ENCODE data around the gene SECISBP2.
"Not testable (repeated sequence)": the region's sequence is repeated elsewhere in the genome, so short reads cannot be mapped to it uniquely, and the experiment has no call there.

The SECISBP2 gene

DNA sequence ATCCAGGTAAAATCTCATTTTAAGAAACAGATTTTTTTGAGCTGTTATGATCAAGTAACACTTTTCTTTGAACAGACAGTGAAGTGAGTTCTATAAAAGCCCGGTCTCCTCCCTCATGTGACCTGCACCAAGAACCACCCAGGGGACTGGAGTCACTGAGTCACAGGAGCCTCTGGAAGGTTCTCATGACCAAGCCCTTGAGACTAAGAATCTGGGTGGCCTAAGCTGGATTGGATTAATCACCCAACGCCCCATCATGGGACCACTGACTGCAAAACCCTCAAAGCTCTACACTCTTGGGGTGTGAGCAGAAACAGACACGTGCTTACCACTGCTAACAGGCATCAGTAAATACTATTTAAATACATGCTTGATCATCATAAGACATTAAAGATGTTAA, 48.4 kb downstream of the SECISBP2 start:
- peak; percentile 67 to 79 for ATAC-seq

DNA sequence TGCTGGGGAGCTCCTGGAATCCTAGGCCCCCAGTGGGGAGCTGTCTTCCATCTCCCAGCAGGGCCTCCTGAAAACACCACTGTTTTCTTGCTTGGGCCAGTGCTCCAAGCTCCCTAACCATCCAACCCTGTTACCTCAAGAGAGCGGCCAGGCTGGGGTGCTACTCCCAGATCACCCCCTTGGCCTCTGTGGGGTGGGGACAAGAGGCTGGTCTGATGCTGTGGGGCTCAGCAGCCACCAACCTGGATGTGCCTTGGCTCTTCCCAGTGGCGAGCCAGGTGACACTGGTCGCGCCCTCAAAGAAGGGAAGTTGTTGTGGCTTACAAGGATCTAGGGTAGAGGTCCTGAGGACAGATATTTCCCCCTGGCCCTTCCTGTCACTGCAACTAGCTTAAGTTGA, 49.0 kb downstream of the SECISBP2 start:
- no peak for ATAC-seq

DNA sequence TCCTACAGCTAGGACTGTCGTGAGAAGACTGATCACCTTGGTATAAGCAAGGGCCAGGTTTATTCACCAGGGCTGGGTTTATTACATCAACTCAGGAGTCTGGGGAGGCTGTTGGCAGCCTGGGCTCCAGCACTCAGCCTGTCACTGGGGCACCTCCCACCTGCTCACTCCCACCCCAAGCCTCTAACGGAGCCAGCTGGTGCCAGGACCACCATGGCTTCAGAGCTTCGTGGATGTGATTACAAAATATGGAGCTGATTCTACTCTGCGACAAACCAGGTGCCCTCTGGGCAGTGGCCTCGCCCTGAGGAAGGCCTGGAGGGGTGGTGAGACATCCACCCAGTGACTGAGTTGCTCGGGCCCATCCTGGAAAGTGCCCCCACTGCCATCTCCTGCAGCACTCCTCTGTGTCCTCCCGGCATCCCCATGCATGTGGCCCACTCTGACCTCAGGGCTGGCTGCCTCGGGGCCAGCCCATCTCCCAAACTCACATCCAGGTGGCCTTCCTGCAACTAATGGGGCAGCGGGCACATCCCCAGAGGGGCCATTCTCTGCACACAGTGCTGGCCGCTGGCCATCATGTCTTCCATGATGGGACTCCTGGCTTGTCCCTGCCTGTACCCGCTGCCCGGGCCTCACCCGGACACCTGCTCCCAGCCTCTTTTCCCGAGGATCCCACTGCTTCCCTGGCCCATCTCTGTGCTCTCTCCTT, 49.6 kb downstream of the SECISBP2 start:
- ATAC-seq = no peak

DNA sequence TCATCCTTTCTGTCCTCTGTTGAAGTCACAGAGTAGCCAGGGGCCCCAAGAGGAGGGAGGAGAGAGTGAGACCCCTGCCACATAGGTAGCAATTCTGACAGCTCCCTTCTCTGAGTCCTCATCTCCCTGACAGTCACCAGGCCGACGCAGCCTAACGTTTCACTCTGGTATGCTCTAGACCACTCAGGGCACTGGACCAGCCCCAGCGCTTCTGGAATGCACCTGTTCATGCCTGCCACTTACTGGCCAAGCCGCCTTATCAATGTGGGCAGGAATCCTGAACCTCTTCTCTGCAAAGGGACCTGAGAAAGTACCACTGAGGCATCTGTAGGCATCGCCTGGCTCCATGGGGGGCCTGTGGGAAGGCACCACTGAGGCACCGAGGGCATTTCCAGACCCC, 50.2 kb downstream of the SECISBP2 start:
- no peak for ATAC-seq

DNA sequence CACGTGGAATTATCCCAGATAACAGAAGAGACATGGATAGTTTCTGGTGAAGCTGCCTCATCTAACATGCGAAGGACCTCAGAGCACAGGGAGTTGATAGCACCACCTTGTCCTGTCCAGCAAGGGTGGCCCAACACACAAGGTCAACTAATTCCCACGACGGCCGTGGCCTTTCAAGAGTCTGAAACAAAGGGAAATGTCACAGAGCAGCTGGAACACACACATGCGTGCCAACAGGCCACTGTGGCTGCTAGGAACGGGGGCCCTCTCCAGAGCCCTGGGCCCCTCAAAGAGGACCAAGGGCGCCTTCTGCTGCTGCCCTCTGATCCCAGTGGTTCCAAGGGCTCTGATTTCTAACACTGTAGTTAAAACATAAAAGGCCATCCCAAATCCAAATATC, 50.7 kb downstream of the SECISBP2 start:
- ATAC-seq = no peak

DNA sequence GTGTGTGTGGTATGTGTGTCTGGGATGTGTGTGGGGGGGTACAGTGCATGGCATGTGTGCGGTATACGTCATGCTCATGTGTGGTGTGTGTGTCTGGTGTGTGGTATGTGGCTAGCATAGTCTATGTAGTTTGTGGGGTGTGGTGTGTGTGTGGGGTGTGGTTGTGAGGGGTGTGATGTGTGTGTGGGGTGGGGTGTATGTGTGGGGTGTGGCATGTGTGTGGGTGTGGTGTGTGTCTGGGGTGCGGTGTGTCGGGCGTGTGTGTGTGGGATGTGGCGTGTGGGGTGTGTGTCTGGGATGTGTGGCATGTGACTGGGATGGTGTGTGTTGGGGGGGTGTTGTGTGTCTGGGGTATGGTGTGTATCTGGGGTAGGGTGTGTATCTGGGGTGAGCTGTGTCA, 52.3 kb downstream of the SECISBP2 start:
- no peak for ATAC-seq

DNA sequence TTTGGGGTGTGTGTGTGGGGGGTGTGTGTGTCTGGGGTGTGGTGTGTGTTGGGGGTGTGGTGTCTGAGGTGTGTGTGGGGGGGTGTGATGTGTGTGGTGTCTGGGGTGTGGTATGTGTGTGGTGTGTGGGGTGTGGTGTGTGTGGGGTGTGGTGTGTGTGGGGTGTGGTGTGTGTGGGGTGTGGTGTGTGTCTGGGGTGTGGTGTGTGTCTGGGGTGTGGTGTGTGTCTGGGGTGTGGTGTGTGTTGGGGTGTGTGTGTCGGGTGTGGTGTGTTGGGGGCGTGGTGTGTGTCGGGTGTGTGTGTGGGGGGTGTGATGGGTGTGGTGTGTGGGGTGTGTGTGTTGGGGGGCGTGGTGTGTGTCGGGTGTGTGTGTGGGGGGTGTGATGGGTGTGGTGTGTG, 53.5 kb downstream of the SECISBP2 start:
- not testable (repeated sequence) for ATAC-seq

DNA sequence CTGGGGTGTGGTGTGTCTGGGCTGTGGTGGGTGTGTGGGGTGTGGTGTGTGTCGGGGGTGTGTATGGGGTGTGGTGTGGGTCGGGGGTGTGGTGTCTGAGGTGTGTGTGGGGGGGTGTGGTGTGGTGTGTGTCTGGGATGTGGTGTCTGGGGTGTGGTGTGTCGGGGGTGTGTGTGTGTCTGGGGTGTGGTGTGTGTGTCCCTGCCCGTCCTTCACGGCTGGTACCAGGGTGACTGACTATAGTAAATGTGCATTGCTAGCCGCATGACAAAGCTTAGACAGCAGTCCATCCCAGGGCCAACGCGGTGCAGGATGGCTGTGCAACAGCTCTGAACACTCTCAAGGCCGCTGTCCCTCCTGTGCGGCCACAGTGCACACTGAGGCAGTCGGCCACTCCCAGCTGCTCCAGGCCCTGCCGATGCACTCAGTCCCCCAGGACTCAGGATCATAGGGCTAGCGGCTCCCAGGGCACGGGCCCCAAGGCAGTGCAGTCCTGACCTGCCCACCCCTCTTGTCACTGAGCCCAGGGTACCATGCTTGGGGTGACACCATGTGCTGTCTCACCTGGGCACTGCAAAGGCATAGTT, 54.0 kb downstream of the SECISBP2 start:
- ATAC-seq = peak; percentile 17 to 27

DNA sequence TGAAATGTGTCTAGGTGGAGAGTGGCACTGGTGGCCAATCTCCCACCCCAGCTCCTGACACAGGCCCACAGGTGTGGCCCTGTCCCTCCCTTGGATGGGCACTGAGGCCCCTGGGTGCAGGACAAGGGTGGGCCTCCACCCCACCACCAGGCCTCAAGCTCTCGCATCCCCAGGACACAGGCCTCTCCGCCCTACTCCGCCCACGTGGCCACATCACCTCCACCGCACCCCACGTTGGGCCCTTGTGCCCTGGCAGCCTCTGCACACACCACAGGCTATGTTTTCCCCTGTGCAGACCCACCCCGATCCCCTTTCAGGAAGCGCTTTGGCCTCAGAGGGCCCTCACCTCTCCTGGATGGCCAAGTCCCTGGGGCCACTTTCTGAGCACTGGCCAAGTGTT, 54.7 kb downstream of the SECISBP2 start:
- peak in 1 of 2 donors; percentile 20 for ATAC-seq

DNA sequence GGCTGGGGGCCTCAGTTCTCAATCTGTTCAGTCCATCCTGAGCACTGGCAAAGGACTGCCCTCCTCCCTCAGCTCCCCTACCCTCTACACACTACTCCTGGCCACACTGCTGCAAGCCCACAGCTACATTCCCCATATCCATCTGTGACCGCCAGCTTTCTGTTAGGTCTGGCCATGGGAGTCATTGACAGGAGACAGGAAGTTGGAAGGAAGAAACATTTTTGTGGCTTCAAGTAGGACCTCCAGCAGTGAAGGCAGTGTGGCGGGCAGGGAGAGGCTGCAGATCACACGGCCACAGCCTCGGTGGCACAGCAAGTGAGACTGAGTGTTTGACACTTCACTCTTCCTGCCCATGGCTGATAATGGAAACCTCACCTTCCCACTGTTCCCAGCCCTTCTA, 55.9 kb downstream of the SECISBP2 start:
- no peak for ATAC-seq

DNA sequence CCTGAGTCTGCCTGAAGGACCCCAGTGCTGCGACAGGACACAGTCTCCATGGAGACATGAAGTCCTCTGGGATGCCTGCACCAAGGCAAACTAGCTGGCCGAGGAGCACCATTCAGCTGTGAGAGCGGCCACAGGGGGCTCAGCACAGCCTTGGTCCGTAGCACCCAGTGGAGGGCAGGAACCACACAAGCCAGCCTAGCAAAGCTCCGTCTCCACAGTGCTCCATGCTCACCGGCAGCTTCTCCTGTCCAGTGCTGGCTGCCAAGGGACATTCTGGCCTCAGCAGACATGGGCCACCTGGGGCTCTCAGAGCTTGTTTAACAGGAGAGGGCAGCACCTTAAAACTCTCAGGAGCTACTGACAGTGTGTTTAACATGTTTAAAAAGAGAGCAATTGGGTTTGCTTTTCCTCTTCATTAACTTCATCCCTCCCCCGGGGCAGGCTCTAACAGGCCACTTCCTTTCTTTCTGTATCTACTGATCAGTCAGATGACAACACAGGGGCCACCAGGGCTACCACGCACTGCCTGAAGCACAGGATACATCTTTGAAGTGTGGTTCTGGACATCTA, 57.0 kb downstream of the SECISBP2 start:
- peak in 1 of 2 donors; percentile 50 for ATAC-seq

DNA sequence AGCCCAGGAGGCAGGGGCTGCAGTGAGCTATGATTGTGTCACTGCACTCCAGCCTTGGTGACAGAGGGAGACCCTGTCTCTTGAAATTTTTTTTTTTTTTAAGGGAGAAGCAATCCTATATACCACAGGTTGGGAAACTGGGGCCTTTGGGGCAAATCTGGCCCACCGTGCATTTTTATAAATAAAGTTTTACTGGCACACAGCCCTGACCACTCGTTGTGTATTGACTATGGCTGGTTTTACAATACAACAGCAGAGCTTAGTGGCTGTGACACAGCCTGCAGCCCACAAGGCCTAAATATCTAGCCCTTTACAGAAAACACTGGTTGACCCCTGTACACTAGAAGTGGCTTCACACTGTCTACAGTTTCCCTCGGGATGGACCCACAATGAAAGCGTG, 58.0 kb downstream of the SECISBP2 start:
- no peak for ATAC-seq

DNA sequence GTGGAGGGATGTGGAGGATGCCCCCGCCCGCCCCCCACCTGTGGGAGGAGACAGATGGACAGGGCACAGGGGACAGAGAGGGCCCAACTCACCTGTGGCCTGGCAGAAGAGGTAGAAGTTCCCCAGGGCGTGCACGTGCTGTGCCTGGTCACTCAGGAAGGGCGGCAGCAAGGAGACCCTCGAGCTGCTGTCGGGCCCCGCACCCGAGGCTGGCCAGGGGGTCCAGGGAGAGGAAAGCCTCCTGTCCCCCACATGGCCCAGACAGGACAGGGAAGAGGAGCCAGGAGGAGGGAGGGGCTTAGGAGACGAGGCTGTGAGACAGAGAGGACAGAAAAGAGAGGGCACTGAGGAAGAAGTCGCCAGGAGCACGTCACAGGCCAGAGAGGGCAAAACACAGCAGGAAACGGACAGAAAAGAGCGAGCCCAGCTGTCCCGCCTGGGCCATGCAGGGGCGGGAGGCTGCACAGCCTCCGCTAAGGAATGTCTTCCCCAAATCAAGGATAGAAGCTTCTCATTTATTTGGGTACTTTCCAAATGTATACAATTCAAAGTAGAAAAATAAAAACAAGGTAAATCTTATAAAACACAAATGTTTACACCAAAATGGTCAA, 58.5 kb downstream of the SECISBP2 start:
- no peak for ATAC-seq

DNA sequence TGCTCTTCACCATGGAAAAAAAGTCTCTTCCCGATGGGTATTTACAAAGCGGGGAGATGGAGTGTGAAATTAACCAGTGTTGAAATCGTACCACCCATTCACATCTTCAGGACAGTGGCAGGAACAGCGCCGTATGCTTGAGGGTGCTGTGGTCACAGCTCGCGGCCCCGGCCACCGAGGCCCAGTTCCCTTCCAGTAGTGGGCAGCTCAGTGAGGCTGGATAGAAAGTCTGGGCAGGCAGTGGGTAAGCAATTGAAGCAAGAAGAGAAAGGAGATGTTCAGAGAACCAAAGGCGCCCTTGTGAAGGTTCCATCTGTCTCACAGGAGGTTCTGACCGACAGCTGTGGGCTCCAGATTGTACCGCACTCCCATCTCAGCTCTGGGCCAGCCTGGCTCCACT, 59.1 kb downstream of the SECISBP2 start:
- no peak for ATAC-seq

DNA sequence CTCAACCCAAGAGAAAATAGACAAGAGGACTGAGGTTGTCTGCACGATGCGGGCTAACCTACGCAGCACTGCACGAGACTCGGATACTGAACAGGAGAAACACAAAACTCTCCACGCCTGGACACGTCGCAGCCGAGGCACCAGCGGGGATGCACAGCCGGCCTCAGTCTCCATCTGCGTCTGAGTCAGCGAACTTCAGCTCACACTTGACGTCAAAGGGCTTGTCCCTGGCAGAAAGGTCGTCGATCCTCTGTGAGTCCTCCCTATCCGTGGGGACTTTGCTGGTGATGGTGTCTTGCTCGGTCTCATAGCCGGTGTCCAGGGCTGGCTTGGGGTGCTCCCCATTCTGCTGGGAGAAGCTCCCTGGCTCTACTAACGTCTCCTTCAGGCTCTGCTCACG, 60.2 kb downstream of the SECISBP2 start:
- no peak for ATAC-seq

DNA sequence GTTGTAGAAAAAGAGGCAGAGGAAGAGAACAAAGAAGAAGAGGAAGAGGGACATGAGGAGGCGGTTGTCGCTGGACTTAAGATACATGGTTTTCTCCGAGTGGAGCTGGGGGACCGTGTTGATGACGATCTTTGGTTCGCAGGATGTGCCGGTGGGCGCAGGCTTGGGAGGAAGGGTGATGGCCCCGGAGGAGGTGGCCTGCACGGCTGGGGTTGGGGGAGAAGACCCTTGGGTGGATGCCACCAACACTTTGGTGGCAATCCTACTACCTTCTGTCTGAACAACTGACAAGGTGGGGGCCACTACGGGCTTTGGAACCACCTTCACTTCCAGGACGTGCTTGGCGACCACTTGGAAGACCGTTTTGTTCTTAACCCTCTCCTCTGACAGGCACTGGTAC, 60.7 kb downstream of the SECISBP2 start:
- no peak for ATAC-seq

DNA sequence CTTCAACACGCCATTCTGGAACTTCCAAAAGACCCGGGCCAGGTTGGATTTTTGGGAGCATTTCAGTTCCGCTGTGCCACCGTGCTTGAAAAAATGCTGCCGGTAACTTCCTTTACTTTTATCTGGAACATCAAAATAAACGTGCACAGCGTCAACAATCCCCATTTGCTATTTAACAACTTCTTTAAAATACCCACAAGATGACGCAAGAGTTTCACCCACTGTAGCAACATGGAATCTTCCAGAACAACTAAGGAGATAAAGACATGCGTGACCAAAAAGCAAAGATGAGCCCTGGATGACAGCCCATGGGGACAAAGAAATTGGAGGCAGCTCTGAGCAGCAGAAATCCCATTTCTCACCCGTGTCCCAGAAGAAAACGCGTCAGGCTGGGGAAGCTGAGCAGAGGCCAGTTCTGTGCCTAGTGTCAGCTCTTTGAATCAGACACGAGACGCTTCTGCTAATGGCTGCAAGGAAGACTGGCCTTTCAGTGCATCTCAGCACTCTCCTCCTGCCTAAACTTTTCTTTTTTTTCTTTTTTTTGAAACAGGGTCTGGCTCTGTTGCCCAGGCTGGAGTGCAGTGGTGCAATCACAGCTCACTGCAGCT, 61.3 kb downstream of the SECISBP2 start:
- ATAC-seq = no peak

DNA sequence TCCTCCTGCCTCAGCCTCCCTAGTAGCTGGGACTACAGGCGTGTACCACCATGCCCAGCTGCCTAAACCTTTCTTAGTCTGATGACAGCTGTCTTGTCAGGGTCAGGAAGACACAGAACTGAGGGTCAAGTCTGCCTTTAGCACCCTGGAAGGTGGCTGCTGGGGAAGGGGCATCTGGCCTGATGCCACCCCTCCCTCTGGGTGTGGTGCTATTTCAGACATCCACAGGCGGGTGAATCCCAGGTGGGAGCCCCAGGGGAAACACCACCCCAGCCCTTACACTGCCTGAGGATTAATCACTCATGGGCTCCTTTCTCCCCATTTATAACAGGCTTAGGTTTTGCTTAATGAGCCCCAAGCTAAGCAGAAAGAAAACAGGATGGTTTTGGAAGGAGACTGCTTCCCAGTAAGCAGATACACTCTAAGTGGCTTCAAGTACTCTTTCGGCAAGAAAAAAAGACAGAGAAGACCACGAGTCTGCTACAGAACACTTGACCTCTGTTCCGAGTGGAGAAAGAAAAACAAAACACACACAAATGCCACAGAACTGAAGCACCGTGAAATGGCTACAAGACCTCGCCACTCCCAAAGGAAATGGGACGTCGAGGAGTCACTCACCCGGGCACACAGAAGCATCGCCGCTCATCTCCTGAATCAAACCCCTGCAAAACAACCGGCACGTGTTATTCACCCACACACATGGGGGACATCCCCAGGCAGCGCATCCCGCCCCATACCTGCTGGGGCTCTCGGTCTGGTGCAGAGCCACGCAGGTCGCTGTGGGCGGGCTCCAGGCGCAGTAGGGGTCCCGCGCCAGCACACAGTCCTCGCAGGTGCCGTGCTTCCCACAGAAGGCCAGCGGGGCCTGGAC, 62.4 kb downstream of the SECISBP2 start:
- no peak for ATAC-seq

DNA sequence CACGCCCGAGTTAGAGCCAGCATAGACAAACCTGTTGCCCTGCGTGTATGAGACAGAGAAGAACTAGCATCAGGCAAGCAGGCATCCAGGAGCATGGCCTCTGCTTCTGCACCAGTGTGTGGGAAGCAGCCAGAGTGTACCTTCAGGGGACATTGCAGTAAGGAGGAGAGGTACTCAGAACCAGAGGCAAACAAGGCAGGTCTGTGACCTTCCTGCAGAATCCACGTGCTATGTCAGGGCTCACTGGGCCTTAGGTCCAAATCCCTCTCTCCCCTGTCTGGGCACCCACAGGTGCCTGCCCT, 63.0 kb downstream of the SECISBP2 start:
- ATAC-seq = no peak

DNA sequence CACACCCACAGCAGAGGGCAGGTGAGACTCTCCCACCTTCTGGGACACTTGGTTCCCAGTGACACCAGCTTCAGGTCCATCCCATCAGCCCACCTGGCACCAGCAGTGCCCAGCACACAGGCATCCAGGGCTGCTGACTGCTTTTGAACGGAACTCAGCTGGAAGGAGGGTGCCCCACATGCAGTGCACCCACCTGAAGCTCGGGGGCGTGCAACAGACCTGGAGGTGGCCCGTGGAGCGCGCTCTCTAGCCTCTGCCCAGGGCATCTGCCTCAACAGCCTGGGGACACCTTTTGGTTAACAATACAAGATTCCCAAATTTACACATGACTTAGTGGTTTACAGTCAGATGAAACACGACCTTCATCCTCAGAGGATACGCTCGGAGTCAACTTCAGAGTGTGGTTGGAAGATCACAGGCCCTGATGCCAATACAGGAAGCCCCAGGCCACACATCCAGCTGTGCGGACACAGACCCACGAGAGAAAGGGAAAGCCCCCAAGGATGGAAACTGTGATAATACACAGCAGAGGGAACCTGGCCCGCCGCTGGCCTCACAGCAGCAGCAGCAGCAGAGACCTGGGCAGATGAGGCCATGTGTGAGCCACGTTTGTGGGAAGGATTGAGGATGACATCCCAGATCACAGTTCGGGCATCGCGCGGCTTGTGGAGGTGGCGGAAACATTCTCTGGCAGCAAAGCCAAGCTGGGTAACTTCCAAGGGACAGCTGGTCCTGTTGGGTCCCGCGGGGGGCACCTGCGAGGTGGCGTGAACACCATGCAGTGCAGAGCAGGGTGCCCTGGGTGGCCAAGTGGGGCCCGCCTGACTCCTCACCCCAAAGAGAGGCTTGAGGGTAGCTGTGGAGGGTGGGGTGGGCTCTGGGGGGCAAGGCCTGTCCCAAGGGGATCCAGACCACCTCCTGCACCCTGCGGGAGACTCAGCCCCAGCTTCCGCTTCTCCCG, 64.0 kb downstream of the SECISBP2 start:
- peak in 1 of 2 donors; percentile 37 for ATAC-seq

DNA sequence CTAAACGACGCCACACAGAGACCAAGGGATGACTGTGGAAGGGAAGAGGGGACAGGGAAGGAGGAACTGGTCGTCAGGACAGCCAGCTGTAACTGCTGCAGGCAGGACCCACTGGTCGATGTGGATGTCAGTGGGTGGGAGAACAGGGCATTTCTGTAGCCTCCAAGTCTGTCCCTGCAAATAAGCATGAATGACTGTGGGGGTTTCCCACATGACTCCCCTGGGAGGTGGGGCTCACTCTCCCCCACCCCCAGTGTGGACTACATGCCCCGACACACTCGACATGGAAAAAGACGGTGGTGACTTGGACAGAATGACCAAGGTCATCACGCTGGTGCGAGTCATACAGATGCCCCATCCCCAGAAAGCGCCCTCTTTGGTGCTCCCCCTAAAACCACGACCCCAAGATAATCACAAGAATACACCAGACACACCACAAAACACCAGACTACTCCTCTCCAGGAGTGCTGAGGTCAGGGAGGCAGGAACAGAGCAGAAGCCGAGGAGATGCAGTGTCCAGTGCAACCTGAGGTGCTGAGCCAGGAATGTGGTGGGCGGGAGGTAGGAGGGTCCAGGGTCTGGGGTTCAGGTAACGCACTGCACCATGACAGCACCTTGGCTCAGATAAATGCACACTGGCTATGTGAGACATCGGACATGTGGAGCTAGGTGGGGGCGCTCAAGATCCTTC, 64.9 kb downstream of the SECISBP2 start:
- no peak for ATAC-seq

Measured in activated CD4-positive, CD25-positive, alpha-beta regulatory T cell treated with anti-CD3 and anti-CD28 coated beads, Interleukin-2, amount 50 U/mL, for 24 hours (primary cell).